ENCODE measurements around the gene VDAC1. TPM values are rescaled to one million over a fixed set of nuclear protein-coding genes. Genes with fewer than 3 reads are reported as not detected.

The VDAC1 gene
- total and polyA plus RNA-seq, 2 of the 8 experiments (the other 6 are each of a cell fraction or from before 2014, with no cell fraction given), result 111 to 301 TPM

GRCh38 chr5:134043793-134044792, 39.3 kb upstream of the VDAC1 start:
- H2BK120ac ChIP-seq (replicated peaks; ENCODE audit: low read depth, low read length), result no peak overlapping the region
- CTCF ChIA-PET (ENCODE audit: partially characterized antibody), result interaction anchor here (0.6 to 16.4 kb wide), 18 partner anchors 11 to 367 kb away, joined by 3 to 629 read pairs (median 4); partner anchors contain the start of gene CDKN2AIPNL
- WGBS, 2 experiments (ENCODE audit: extremely low coverage in 1 of 2, insufficient coverage in 1 of 2, insufficient read length in 1 of 2, insufficient replicate concordance in 2 of 2, low coverage in 1 of 2, low lambda C conversion rate in 2 of 2, missing lambda C conversion rate in 1 of 2), result 86% methylated on average over 18 of the region's 18 CpGs; no CpG with 5 or more reads in 1 of the 2 experiments
- TF ChIP-seq TEAD4 (IDR thresholded peaks at IDR 0.05; ENCODE audit: low read depth, low read length) (no peak), FOSL1 (IDR thresholded peaks at IDR 0.05; ENCODE audit: insufficient read depth, low read depth, low read length) (no peak)

More at GRCh38 chr5:134043793-134044792, 39.3 kb upstream of the VDAC1 start:
- no peak overlapping the region for H4K91ac ChIP-seq (replicated peaks; ENCODE audit: insufficient read length, low read length)
- FAIRE-seq (no peak), DNase-seq (ENCODE audit: low read depth in 1 of 2, low spot score in 2 of 2) (no peak)
- peaks cover 3 to 14% (median 9%) of the 10 kb centered on the region in 4 experiments for H3K4me1 ChIP-seq (replicated peaks in 1 of 4; ENCODE audit: control insufficient read depth in 3 of 4, insufficient read depth in 4 of 4, low read length in 3 of 4)
- H3K4me3 ChIP-seq (ENCODE audit: extremely low read depth in 1 of 4, insufficient read depth in 2 of 4, low read depth in 3 of 4, low read length in 4 of 4), result no peak overlapping the region
- no peak overlapping the region for H2BK5ac ChIP-seq (ENCODE audit: low read depth, low read length)
- no peaks in the 10 kb centered on the region for H3K79me1 ChIP-seq (ENCODE audit: low read depth, low read length)
- POLR2A ChIA-PET (ENCODE audit: partially characterized antibody), result interaction anchor here (0.9 to 1.3 kb wide), 2 partner anchors 15 to 101 kb away, joined by 3 read pairs; no protein-coding TSS in a partner anchor
- H3K23me2 ChIP-seq (ENCODE audit: low read depth, low read length), result no peaks in the 10 kb centered on the region
- peak overlapping the region; percentile 33; the same call in 1 of the 2 replicates for H2AK5ac ChIP-seq (ENCODE audit: low read depth, low read length)
- no peak overlapping the region for H3K56ac ChIP-seq (replicated peaks; ENCODE audit: insufficient read length, low read depth, low read length)
- peaks cover 0 to 3% (median under 1%) of the 10 kb centered on the region in 4 experiments; a peak in 3 of 7 replicates for H3K27me3 ChIP-seq (replicated peaks in 1 of 4; ENCODE audit: control insufficient read depth in 3 of 4, extremely low read depth in 1 of 4, insufficient read depth in 3 of 4, low read length in 3 of 4)
- no peak overlapping the region for H3K27ac ChIP-seq (ENCODE audit: low read depth, low read length)
- H3K18ac ChIP-seq (ENCODE audit: extremely low read depth, low read length), result no peak overlapping the region
- H2BK15ac ChIP-seq (ENCODE audit: low read length), result no peak overlapping the region
- no peaks in the 10 kb centered on the region for H4K20me1 ChIP-seq (replicated peaks in 1 of 2; ENCODE audit: control insufficient read depth in 1 of 2, insufficient read depth in 2 of 2, low read length in 2 of 2)
- peak overlapping the region; percentile 68; the same call in 1 of the 2 replicates for H2BK12ac ChIP-seq (ENCODE audit: low read depth, low read length)
- H3K4ac ChIP-seq (replicated peaks; ENCODE audit: insufficient read length, low read depth, low read length), result no peak overlapping the region
- H3K79me2 ChIP-seq (ENCODE audit: control insufficient read depth in 1 of 2, insufficient read depth in 2 of 2, low read length in 2 of 2), result no peaks in the 10 kb centered on the region
- H3K23ac ChIP-seq (ENCODE audit: insufficient read length), result no peak overlapping the region
- no peak overlapping the region for H3K9ac ChIP-seq (replicated peaks in 1 of 4; ENCODE audit: extremely low read depth in 1 of 4, low read depth in 3 of 4, low read length in 3 of 4)
- H3K4me2 ChIP-seq (ENCODE audit: insufficient read depth in 1 of 2, low read depth in 2 of 2, low read length in 2 of 2), result no peak overlapping the region
- H3K14ac ChIP-seq (ENCODE audit: insufficient read length), result no peak overlapping the region
- no peak overlapping the region for H2AFZ ChIP-seq (ENCODE audit: low read length)
- no peaks in the 10 kb centered on the region for H3K9me3 ChIP-seq (ENCODE audit: insufficient read depth in 2 of 2, low read depth in 1 of 2, low read length in 1 of 2)
- no peak overlapping the region for H4K5ac ChIP-seq (ENCODE audit: insufficient read length, low read depth, low read length)
- H4K8ac ChIP-seq (ENCODE audit: extremely low read depth, insufficient read depth, low read length), result no peak overlapping the region
- 0 out of 2 replicates have a peak overlapping the region, but pooled peaks have one; percentile 3 for H2BK20ac ChIP-seq (ENCODE audit: low read length)
- no peaks in the 10 kb centered on the region for H3K36me3 ChIP-seq (ENCODE audit: control insufficient read depth in 2 of 4, insufficient read depth in 4 of 4, low read length in 3 of 4)

All from H1 (cell line).